PFSK-1 (cell line): ENCODE measurements around the gene PDE6H.

Source experiments
- FOXP2 ChIP-seq: optimal IDR thresholded peaks from 2 replicates; pipeline ENCODE3; 2011; ENCODE audit warnings: borderline replicate concordance, control low read depth, inconsistent platforms; ENCODE audit not compliant: insufficient read depth; ENCODE audit errors: extremely low read length, extremely low read depth
- POLR2AphosphoS5 ChIP-seq: IDR thresholded peaks from 2 replicates; pipeline ENCODE4 v1.6.1; 2012; ENCODE audit warnings: low read depth, mild to moderate bottlenecking, control low read depth, low read length, moderate library complexity
- REST ChIP-seq, 2 experiments: IDR thresholded peaks; 2 replicates each; pipeline versions ENCODE4 v1.6.1 to v1.8.0; 2011 to 2012; ENCODE audit warnings: low read depth in 2 of 2, low read length in 2 of 2, control low read depth in 1 of 2, inconsistent platforms in 1 of 2, mild to moderate bottlenecking in 1 of 2, moderate library complexity in 1 of 2; ENCODE audit not compliant: insufficient read depth in 1 of 2
- SIN3A ChIP-seq: IDR thresholded peaks from 2 replicates; pipeline ENCODE4 v1.6.1; 2012; ENCODE audit warnings: mild to moderate bottlenecking, low read length, moderate library complexity, borderline replicate concordance; ENCODE audit not compliant: insufficient read depth
- TAF1 ChIP-seq: IDR thresholded peaks from 2 replicates; pipeline ENCODE4 v1.6.1; 2012; ENCODE audit warnings: low read length, control low read depth, borderline replicate concordance; ENCODE audit not compliant: insufficient read depth

GRCh38 chr12:14941369-14941768 is 31.5 kb upstream of the PDE6H start:
- TF ChIP-seq TAF1, result no peak
- no peak for TF ChIP-seq REST (IDR thresholded peaks at IDR 0.05; ENCODE audit: insufficient read depth in 1 of 2, low read depth in 2 of 2, low read length in 2 of 2)
- no peak for TF ChIP-seq POLR2AphosphoS5
- TF ChIP-seq SIN3A, result no peak
- no peak for TF ChIP-seq FOXP2
